Neuronal stem cell (in vitro differentiated cells): ENCODE measurements around the gene CLEC1B.
"Not testable (repeated sequence)": the region's sequence is repeated elsewhere in the genome, so short reads cannot be mapped to it uniquely, and the experiment has no call there.

Experiments
- DNase-seq: peaks from one replicate; pipeline ENCODE4 v3.0.0-alpha.2; 2013; ENCODE audit warnings: low spot score
- H2AFZ ChIP-seq: one replicate; pipeline ENCODE4 v1.6.1; 2013; ENCODE audit warnings: mild to moderate bottlenecking, low read length, inconsistent platforms
- H2AK5ac ChIP-seq: 2 replicates; pipeline ENCODE4 v1.6.1; 2013; ENCODE audit warnings: low read depth, mild to moderate bottlenecking, inconsistent platforms, low read length, moderate library complexity, mixed read lengths
- H2BK120ac ChIP-seq: 2 replicates; pipeline ENCODE4 v1.6.1; 2013; ENCODE audit warnings: low read depth, mild to moderate bottlenecking, inconsistent platforms, low read length, moderate library complexity, mixed read lengths
- H2BK12ac ChIP-seq: one replicate; pipeline ENCODE4 v1.6.1; 2013; ENCODE audit warnings: low read length, inconsistent platforms
- H2BK15ac ChIP-seq: 2 replicates; pipeline ENCODE4 v1.6.1; 2013; ENCODE audit warnings: mild to moderate bottlenecking, low read length, inconsistent platforms, mixed read lengths
- H2BK5ac ChIP-seq: one replicate; pipeline ENCODE4 v1.6.1; 2013; ENCODE audit warnings: inconsistent platforms, mild to moderate bottlenecking, low read length, moderate library complexity
- H3K14ac ChIP-seq: one replicate; pipeline ENCODE4 v1.6.1; 2013; ENCODE audit warnings: low read length, inconsistent platforms
- H3K18ac ChIP-seq: 2 replicates; pipeline ENCODE4 v1.6.1; 2013; ENCODE audit warnings: low read length, inconsistent platforms
- H3K23ac ChIP-seq: 2 replicates; pipeline ENCODE4 v1.6.1; 2013; ENCODE audit warnings: low read depth, mild to moderate bottlenecking, mixed read lengths, low read length, inconsistent platforms; ENCODE audit not compliant: poor library complexity
- H3K27ac ChIP-seq: replicated peaks from 3 replicates; pipeline ENCODE4 v1.5.1; 2013; ENCODE audit warnings: low read length, inconsistent platforms
- H3K27me3 ChIP-seq, 3 experiments: 2 replicates each; pipeline ENCODE4 v1.6.1; 2013; ENCODE audit warnings: low read length in 3 of 3, mild to moderate bottlenecking in 2 of 3, inconsistent platforms in 1 of 3, low read depth in 1 of 3, mixed read lengths in 1 of 3, moderate library complexity in 1 of 3; ENCODE audit not compliant: control insufficient read depth in 3 of 3, insufficient read depth in 3 of 3
- H3K36me3 ChIP-seq, 2 donors: replicated peaks in 1 of 2; 2 replicates each; pipeline ENCODE4 v1.6.1; 2013; ENCODE audit warnings: low read length in 2 of 2; ENCODE audit not compliant: control insufficient read depth in 2 of 2, insufficient read depth in 2 of 2
- H3K4ac ChIP-seq: 2 replicates; pipeline ENCODE4 v1.6.1; 2013; ENCODE audit warnings: inconsistent platforms, mild to moderate bottlenecking, low read length, moderate library complexity
- H3K4me1 ChIP-seq, 2 donors: 1 replicate in 1 of 2; 2 replicates in 1 of 2; pipeline ENCODE4 v1.6.1; 2013; ENCODE audit warnings: low read length in 2 of 2, low read depth in 1 of 2; ENCODE audit not compliant: control insufficient read depth in 2 of 2, insufficient read depth in 1 of 2
- H3K4me2 ChIP-seq: one replicate; pipeline ENCODE4 v1.6.1; 2013; ENCODE audit warnings: mild to moderate bottlenecking, low read length, inconsistent platforms; ENCODE audit not compliant: insufficient read depth, poor library complexity, severe bottlenecking
- H3K4me3 ChIP-seq, 2 donors: 2 replicates each; pipeline ENCODE4 v1.5.1; 2013; ENCODE audit warnings: low read length in 2 of 2, mild to moderate bottlenecking in 2 of 2, inconsistent platforms in 1 of 2, moderate library complexity in 1 of 2
- H3K79me1 ChIP-seq: one replicate; pipeline ENCODE4 v1.6.1; 2013; ENCODE audit warnings: low read depth, mild to moderate bottlenecking, inconsistent platforms, low read length, moderate library complexity
- H3K9ac ChIP-seq: one replicate; pipeline ENCODE4 v1.6.1; 2013; ENCODE audit warnings: mild to moderate bottlenecking, low read depth, low read length, inconsistent platforms; ENCODE audit not compliant: poor library complexity
- H3K9me3 ChIP-seq, 2 donors: replicated peaks in 1 of 2; 2 replicates each; pipeline versions ENCODE3 to v1.6.1; 2013; ENCODE audit warnings: low read length in 2 of 2, mild to moderate bottlenecking in 2 of 2, inconsistent platforms in 1 of 2, low read depth in 1 of 2, mixed read lengths in 1 of 2, moderate library complexity in 1 of 2; ENCODE audit not compliant: control insufficient read depth in 2 of 2, insufficient read depth in 1 of 2
- H4K8ac ChIP-seq: one replicate; pipeline ENCODE4 v1.6.1; 2013; ENCODE audit warnings: low read depth, mild to moderate bottlenecking, inconsistent platforms, low read length, moderate library complexity
- H4K91ac ChIP-seq: one replicate; pipeline ENCODE4 v1.6.1; 2013; ENCODE audit warnings: low read length, low read depth, mild to moderate bottlenecking, inconsistent platforms; ENCODE audit not compliant: poor library complexity
- WGBS, 2 donors: extraction: QIAGEN DNeasy Blood & Tissue Kit; methylation state at CpG; one replicate each; pipeline ENCODE4 v1.1.7; 2013; ENCODE audit warnings: missing lambda C conversion rate in 2 of 2, mixed read lengths in 1 of 2; ENCODE audit not compliant: insufficient read length in 2 of 2, insufficient replicate concordance in 1 of 2; ENCODE audit errors: extremely low coverage in 2 of 2; 5-methylcytosine and 5-hydroxymethylcytosine counted together

Gene CLEC1B

GRCh38 chr12:10027311-10027710 lies 28.4 kb upstream of the CLEC1B start:
- Histone ChIP-seq H3K36me3 (no peaks in the 10 kb centered on the region), H3K4me2 (no peak overlapping the region), H3K4me1 (peaks cover 0 to 2% of the 10 kb centered on the region in 2 donors), H3K27me3 (no peaks in the 10 kb centered on the region), H2AFZ (peak overlapping the region; percentile 45), H4K8ac (no peak overlapping the region), H3K18ac (no peak overlapping the region), H3K4me3 (no peak overlapping the region), H2BK120ac (no peak overlapping the region), H3K27ac (no peak overlapping the region), H2BK12ac (no peak overlapping the region), H3K14ac (no peak overlapping the region), H3K9ac (no peak overlapping the region), H3K4ac (no peak overlapping the region), H4K91ac (no peak overlapping the region), H3K9me3 (no peaks in the 10 kb centered on the region), H3K79me1 (no peaks in the 10 kb centered on the region), H2AK5ac (no peak overlapping the region), H3K23ac (no peak overlapping the region), H2BK15ac (no peak overlapping the region), H2BK5ac (no peak overlapping the region)
- WGBS, 2 donors: no CpG with 5 or more reads among the region's 3 CpGs
- DNase-seq: no peak

DNA sequence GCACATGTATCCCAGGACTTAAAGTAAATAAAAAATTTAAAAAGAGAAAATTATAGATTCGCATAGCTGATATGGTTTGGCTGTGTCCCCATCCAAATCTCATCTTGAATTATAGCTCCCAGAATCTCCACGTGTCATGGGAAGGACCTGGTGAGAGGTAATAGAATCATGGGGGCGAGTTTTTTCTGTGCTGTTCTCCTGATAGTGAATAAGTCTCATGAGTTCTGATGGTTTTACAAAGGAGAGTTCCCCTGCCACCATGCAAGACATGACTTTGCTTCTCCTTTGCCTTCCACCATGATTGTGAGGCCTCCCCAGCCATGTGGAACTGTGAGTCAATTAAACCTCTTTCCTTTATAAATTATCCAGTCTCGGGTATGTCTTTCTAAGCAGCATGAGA lies 27.7 kb upstream of the CLEC1B start:
- not testable (repeated sequence) for H2BK120ac ChIP-seq, H3K18ac ChIP-seq, H3K9me3 ChIP-seq, H2AFZ ChIP-seq, H3K9ac ChIP-seq, H4K91ac ChIP-seq, H3K79me1 ChIP-seq, H3K4me3 ChIP-seq, H4K8ac ChIP-seq, H2BK5ac ChIP-seq, H2BK15ac ChIP-seq, H2BK12ac ChIP-seq, H3K36me3 ChIP-seq, H3K4ac ChIP-seq, DNase-seq, H3K23ac ChIP-seq, H3K27ac ChIP-seq, H3K14ac ChIP-seq, H3K4me1 ChIP-seq, H3K4me2 ChIP-seq, H2AK5ac ChIP-seq, H3K27me3 ChIP-seq
- no CpG with 5 or more reads among the region's 4 CpGs for WGBS, 2 donors

DNA sequence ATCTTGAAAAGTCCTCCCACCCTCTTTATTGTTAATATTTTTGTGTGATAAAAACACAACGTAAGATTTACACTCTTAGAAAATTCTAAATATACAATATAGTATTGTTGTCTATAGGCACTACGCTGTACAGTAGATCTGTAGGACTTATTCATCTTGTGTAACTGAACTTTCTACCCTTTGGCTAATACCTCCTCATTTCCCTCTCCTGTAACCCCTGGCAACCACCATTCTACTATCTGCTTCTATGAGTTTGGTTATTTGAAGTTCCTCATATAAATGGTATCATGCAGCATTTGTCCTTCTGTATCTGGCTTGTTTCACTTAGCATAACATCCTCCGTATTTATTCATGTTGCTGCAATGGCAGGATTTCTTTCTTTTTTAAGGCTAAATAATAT lies 26.3 kb upstream of the CLEC1B start:
- no peak for DNase-seq
- WGBS, 2 donors: no CpG with 5 or more reads among the region's 3 CpGs
- no peak overlapping the region for H4K8ac ChIP-seq
- H3K4ac ChIP-seq: no peak overlapping the region
- H2BK120ac ChIP-seq: no peak overlapping the region
- no peak overlapping the region for H2BK15ac ChIP-seq
- H3K4me1 ChIP-seq: peaks cover 0 to 2% of the 10 kb centered on the region in 2 donors
- H3K14ac ChIP-seq: no peak overlapping the region
- no peak overlapping the region for H4K91ac ChIP-seq
- no peak overlapping the region for H3K9ac ChIP-seq
- H2AK5ac ChIP-seq: no peak overlapping the region
- H3K27ac ChIP-seq: no peak overlapping the region
- H3K79me1 ChIP-seq: no peaks in the 10 kb centered on the region
- no peak overlapping the region for H2BK12ac ChIP-seq
- H3K18ac ChIP-seq: no peak overlapping the region
- no peaks in the 10 kb centered on the region for H3K27me3 ChIP-seq
- no peak overlapping the region for H3K23ac ChIP-seq
- H3K4me3 ChIP-seq: no peak overlapping the region
- no peak overlapping the region for H2BK5ac ChIP-seq
- no peak overlapping the region for H2AFZ ChIP-seq
- no peaks in the 10 kb centered on the region for H3K36me3 ChIP-seq
- H3K9me3 ChIP-seq: no peaks in the 10 kb centered on the region
- no peak overlapping the region for H3K4me2 ChIP-seq

GRCh38 chr12:10021342-10021741 lies 22.4 kb upstream of the CLEC1B start:
- no peak overlapping the region for H2AFZ ChIP-seq
- H3K4ac ChIP-seq: no peak overlapping the region
- H2BK15ac ChIP-seq: no peak overlapping the region
- no peak overlapping the region for H2BK12ac ChIP-seq
- no CpG with 5 or more reads among the region's 3 CpGs for WGBS, 2 donors
- H3K4me2 ChIP-seq: no peak overlapping the region
- no peak overlapping the region for H3K4me3 ChIP-seq
- no peak overlapping the region for H2AK5ac ChIP-seq
- H3K18ac ChIP-seq: no peak overlapping the region
- no peak overlapping the region for H4K91ac ChIP-seq
- H4K8ac ChIP-seq: no peak overlapping the region
- H3K9me3 ChIP-seq: no peaks in the 10 kb centered on the region
- no peak overlapping the region for H3K9ac ChIP-seq
- no peak overlapping the region for H2BK5ac ChIP-seq
- no peak overlapping the region for H2BK120ac ChIP-seq
- no peaks in the 10 kb centered on the region for H3K4me1 ChIP-seq
- no peak for DNase-seq
- H3K27me3 ChIP-seq: no peaks in the 10 kb centered on the region
- no peaks in the 10 kb centered on the region for H3K79me1 ChIP-seq
- H3K27ac ChIP-seq: no peak overlapping the region
- H3K14ac ChIP-seq: no peak overlapping the region
- no peaks in the 10 kb centered on the region for H3K36me3 ChIP-seq
- no peak overlapping the region for H3K23ac ChIP-seq
